ENCODE measurements around the gene NEURL1. TPM values are rescaled to one million over a fixed set of nuclear protein-coding genes. Genes with fewer than 3 reads are reported as not detected.

NEURL1 gene
- total RNA-seq, 2 experiments from 2014 or later, result 0.98 to 1.1 TPM

- Mint-ChIP-seq H3K27ac (peak overlapping the region; percentile 95), H3K27me3 (no peaks in the 10 kb centered on the region), H3K4me1 (peaks cover 61% of the 10 kb centered on the region), H3K4me3 (peak overlapping the region; percentile 96), H3K36me3 (ENCODE audit: low read depth) (peaks cover 42% of the 10 kb centered on the region), H3K9me3 (no peaks in the 10 kb centered on the region)
- CTCF ChIA-PET, result interaction anchor here (0.5 to 4.0 kb wide), 11 partner anchors 9 to 464 kb away, joined by 3 to 34 read pairs (median 12); partner anchors contain the start of gene CALHM3
- POLR2A ChIA-PET, result interaction anchor here (0.8 to 6.6 kb wide), 13 partner anchors 10 to 85 kb away, joined by 4 to 87 read pairs (median 7); partner anchors contain the start of genes CALHM3 and TAF5
- DNase-seq, result no peak
Measured at GRCh38 chr10:103452506-103453230, 40.8 kb upstream of the NEURL1 start.

- Mint-ChIP-seq H3K9me3 (no peaks in the 10 kb centered on the region), H3K27me3 (no peaks in the 10 kb centered on the region), H3K4me1 (peaks cover 58% of the 10 kb centered on the region), H3K27ac (no peak overlapping the region), H3K4me3 (peak overlapping the region; percentile 96), H3K36me3 (ENCODE audit: low read depth) (peaks cover 31% of the 10 kb centered on the region)
- DNase-seq, result no peak
- POLR2A ChIA-PET, result interaction anchor here (0.6 to 6.6 kb wide), 8 partner anchors 11 to 294 kb away, joined by 3 to 87 read pairs (median 4); no protein-coding TSS in a partner anchor
- CTCF ChIA-PET, result interaction anchor here (0.9 to 3.2 kb wide), 5 partner anchors 12 to 35 kb away, joined by 3 to 17 read pairs (median 4); no protein-coding TSS in a partner anchor
Measured at GRCh38 chr10:103454026-103454425, 39.5 kb upstream of the NEURL1 start.

- Mint-ChIP-seq H3K4me3 (no peak overlapping the region), H3K36me3 (ENCODE audit: low read depth) (peaks cover 19% of the 10 kb centered on the region), H3K9me3 (no peaks in the 10 kb centered on the region), H3K27me3 (no peaks in the 10 kb centered on the region), H3K4me1 (peaks cover 58% of the 10 kb centered on the region), H3K27ac (no peak overlapping the region)
- ChIA-PET POLR2A (interaction anchor here (0.8 to 1.2 kb wide), 3 partner anchors 11 to 25 kb away, joined by 3 read pairs; no protein-coding TSS in a partner anchor), CTCF (interaction anchor here (1.3 to 1.6 kb wide), 3 partner anchors 11 to 41 kb away, joined by 3 to 5 read pairs (median 4); no protein-coding TSS in a partner anchor)
- no peak for DNase-seq
Measured at GRCh38 chr10:103455235-103455634, 38.3 kb upstream of the NEURL1 start.

GRCh38 chr10:103456074-103456660, 37.3 kb upstream of the NEURL1 start:
- POLR2A ChIA-PET, result interaction anchor here (0.7 to 1.2 kb wide), 3 partner anchors 10 to 15 kb away, joined by 3 to 5 read pairs (median 3); no protein-coding TSS in a partner anchor
- no peak for DNase-seq
- Mint-ChIP-seq H3K9me3 (no peaks in the 10 kb centered on the region), H3K27me3 (no peaks in the 10 kb centered on the region), H3K4me3 (no peak overlapping the region), H3K4me1 (peaks cover 50% of the 10 kb centered on the region), H3K27ac (no peak overlapping the region), H3K36me3 (ENCODE audit: low read depth) (peaks cover 10% of the 10 kb centered on the region)
- CTCF ChIA-PET, result interaction anchor here (0.7 to 1.4 kb wide), 2 partner anchors 21 to 29 kb away, joined by 3 to 5 read pairs; no protein-coding TSS in a partner anchor

- CTCF ChIA-PET, result interaction anchor here (0.6 to 1.0 kb wide), 2 partner anchors 9 to 104 kb away, joined by 3 read pairs; no protein-coding TSS in a partner anchor
- no peak for DNase-seq
- H3K9me3 Mint-ChIP-seq, result no peaks in the 10 kb centered on the region
- H3K36me3 Mint-ChIP-seq (ENCODE audit: low read depth), result peaks cover 7% of the 10 kb centered on the region
- peak overlapping the region; percentile 24 for H3K27ac Mint-ChIP-seq
- no peak overlapping the region for H3K4me3 Mint-ChIP-seq
- POLR2A ChIA-PET, result no interaction called here
- H3K27me3 Mint-ChIP-seq, result no peaks in the 10 kb centered on the region
- H3K4me1 Mint-ChIP-seq, result peaks cover 48% of the 10 kb centered on the region
Measured at GRCh38 chr10:103457176-103457712, 36.3 kb upstream of the NEURL1 start.

GRCh38 chr10:103457896-103458583, 35.5 kb upstream of the NEURL1 start:
- ChIA-PET POLR2A (interaction anchor here (1.6 to 2.3 kb wide), 2 partner anchors 11 to 13 kb away, joined by 6 to 14 read pairs; no protein-coding TSS in a partner anchor), CTCF (interaction anchor here (1.2 kb wide), 1 partner anchor 12 kb away, joined by 3 read pairs; no protein-coding TSS in a partner anchor)
- Mint-ChIP-seq H3K4me3 (no peak overlapping the region), H3K27me3 (peaks cover 3% of the 10 kb centered on the region), H3K36me3 (ENCODE audit: low read depth) (peaks cover 3% of the 10 kb centered on the region), H3K9me3 (no peaks in the 10 kb centered on the region), H3K4me1 (peaks cover 42% of the 10 kb centered on the region), H3K27ac (no peak overlapping the region)
- no peak for DNase-seq

- H3K27me3 Mint-ChIP-seq, result peaks cover 9% of the 10 kb centered on the region
- peaks cover 36% of the 10 kb centered on the region for H3K4me1 Mint-ChIP-seq
- ChIA-PET POLR2A (interaction anchor here (1.6 to 2.3 kb wide), 2 partner anchors 10 to 13 kb away, joined by 6 to 14 read pairs; no protein-coding TSS in a partner anchor), CTCF (interaction anchor here (1.2 to 1.6 kb wide), 2 partner anchors 11 to 24 kb away, joined by 3 to 5 read pairs; no protein-coding TSS in a partner anchor)
- peak within 1 kb of the TSS; percentile 71 for H3K27ac Mint-ChIP-seq
- H3K36me3 Mint-ChIP-seq (ENCODE audit: low read depth), result no peaks in the 10 kb centered on the region
- DNase-seq, result peak; percentile 42
- peak within 1 kb of the TSS; percentile 21 for H3K4me3 Mint-ChIP-seq
- no peaks in the 10 kb centered on the region for H3K9me3 Mint-ChIP-seq
Measured at GRCh38 chr10:103458720-103459119, 34.8 kb upstream of the NEURL1 start, which contains the start of gene CALHM1. Gene CALHM1 (minus strand): TSS chr10:103458900. CDS start chr10:103458751, 149 bp downstream.

- ChIA-PET CTCF (interaction anchor here (1.6 kb wide), 1 partner anchor 23 kb away, joined by 5 read pairs; no protein-coding TSS in a partner anchor), POLR2A (interaction anchor here (0.9 to 2.3 kb wide), 4 partner anchors 8 to 16 kb away, joined by 3 to 14 read pairs (median 4); no protein-coding TSS in a partner anchor)
- peaks cover 29% of the 10 kb centered on the region for H3K4me1 Mint-ChIP-seq
- no peak overlapping the region for H3K4me3 Mint-ChIP-seq
- no peaks in the 10 kb centered on the region for H3K36me3 Mint-ChIP-seq (ENCODE audit: low read depth)
- H3K27ac Mint-ChIP-seq, result peak overlapping the region; percentile 71
- H3K27me3 Mint-ChIP-seq, result peaks cover 14% of the 10 kb centered on the region
- no peak for DNase-seq
- H3K9me3 Mint-ChIP-seq, result no peaks in the 10 kb centered on the region
Measured at GRCh38 chr10:103459615-103460014, 33.9 kb upstream of the NEURL1 start.

- peaks cover 41% of the 10 kb centered on the region for H3K4me1 Mint-ChIP-seq
- H3K27me3 Mint-ChIP-seq, result peaks cover 14% of the 10 kb centered on the region
- no peaks in the 10 kb centered on the region for H3K9me3 Mint-ChIP-seq
- ChIA-PET POLR2A (interaction anchor here (1.9 to 2.5 kb wide), 2 partner anchors 9 to 12 kb away, joined by 5 to 11 read pairs; partner anchors contain the start of gene CALHM2), CTCF (interaction anchor here (0.6 to 1.4 kb wide), 3 partner anchors 12 to 567 kb away, joined by 3 to 7 read pairs (median 4); partner anchors contain the start of gene CALHM2)
- H3K4me3 Mint-ChIP-seq, result no peak overlapping the region
- no peak for DNase-seq
- no peak overlapping the region for H3K27ac Mint-ChIP-seq
- peaks cover 4% of the 10 kb centered on the region for H3K36me3 Mint-ChIP-seq (ENCODE audit: low read depth)
Measured at GRCh38 chr10:103463499-103463898, 30.0 kb upstream of the NEURL1 start.

GRCh38 chr10:103465411-103466179, 27.9 kb upstream of the NEURL1 start:
- Mint-ChIP-seq H3K9me3 (no peaks in the 10 kb centered on the region), H3K4me1 (peaks cover 41% of the 10 kb centered on the region), H3K4me3 (no peak overlapping the region), H3K27me3 (peaks cover 14% of the 10 kb centered on the region), H3K27ac (no peak overlapping the region), H3K36me3 (ENCODE audit: low read depth) (peaks cover 12% of the 10 kb centered on the region)
- ChIA-PET POLR2A (interaction anchor here (0.7 to 1.6 kb wide), 5 partner anchors 10 to 27 kb away, joined by 3 to 6 read pairs (median 3); partner anchors contain the start of gene CALHM2), CTCF (interaction anchor here (0.5 to 1.3 kb wide), 5 partner anchors 9 to 112 kb away, joined by 3 to 4 read pairs (median 3); no protein-coding TSS in a partner anchor)
- no peak for DNase-seq

- no peaks in the 10 kb centered on the region for H3K9me3 Mint-ChIP-seq
- DNase-seq, result no peak
- H3K27ac Mint-ChIP-seq, result no peak overlapping the region
- peaks cover 51% of the 10 kb centered on the region for H3K4me1 Mint-ChIP-seq
- ChIA-PET POLR2A (interaction anchor here (1.6 kb wide), 1 partner anchor 15 kb away, joined by 6 read pairs; the partner anchor contains the start of gene CALHM2), CTCF (interaction anchor here (1.3 kb wide), 1 partner anchor 12 kb away, joined by 4 read pairs; no protein-coding TSS in a partner anchor)
- H3K27me3 Mint-ChIP-seq, result peaks cover 14% of the 10 kb centered on the region
- peaks cover 17% of the 10 kb centered on the region for H3K36me3 Mint-ChIP-seq (ENCODE audit: low read depth)
- H3K4me3 Mint-ChIP-seq, result no peak overlapping the region
Measured at GRCh38 chr10:103466734-103467133, 26.8 kb upstream of the NEURL1 start.
